ENCODE results near the gene FANCG.

Gene FANCG

DNA sequence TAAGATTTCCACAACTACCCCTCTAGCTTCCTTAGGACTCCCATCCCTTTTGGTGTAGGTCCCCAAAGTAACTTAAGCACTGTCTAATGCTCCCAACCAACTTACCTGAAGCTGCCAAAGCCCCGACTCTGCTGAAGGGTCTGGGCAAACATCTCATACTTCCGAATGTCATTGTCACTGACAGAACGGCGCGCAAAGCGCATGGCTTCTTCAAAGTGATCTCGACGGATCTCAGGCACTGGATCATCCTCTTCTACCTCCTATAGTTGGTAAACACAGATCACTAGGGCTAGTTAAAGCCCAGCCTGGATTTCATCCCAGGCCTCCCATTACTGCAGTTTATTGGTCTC is 22.5 kb downstream of the FANCG start:
- DNase-seq: no peak

DNA sequence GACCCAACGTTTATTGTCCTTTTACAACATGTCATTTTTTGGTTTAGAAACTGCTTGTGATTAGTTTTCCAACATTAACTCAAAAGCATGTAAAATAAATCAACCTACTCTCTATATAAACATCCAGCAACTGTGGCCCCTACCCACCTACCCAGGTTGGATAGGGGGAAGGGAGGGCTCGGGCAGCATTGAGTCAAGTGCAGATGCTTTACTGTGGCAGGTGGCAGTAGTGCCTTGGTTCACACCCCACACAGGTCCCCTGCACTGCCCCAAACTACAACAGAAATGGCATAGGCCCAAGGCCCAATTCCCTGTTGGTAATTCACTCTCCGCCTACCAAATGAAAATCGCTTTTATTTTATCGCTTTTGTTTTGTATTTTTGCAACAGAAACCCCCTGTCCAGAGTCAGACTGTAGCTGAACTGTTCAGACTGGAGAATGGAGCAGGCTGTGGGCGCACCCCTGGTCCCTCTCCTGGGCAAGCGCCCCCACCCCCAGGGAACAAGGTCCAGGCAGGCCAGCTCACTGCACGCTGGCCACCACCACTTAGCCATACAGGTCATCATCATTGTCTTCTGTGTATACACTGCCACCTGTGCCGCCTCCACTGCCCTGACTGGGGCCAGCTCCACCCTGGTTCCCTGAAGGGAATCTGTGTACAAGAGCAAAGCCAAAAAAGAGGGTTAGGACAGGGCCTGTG is 23.0 kb downstream of the FANCG start:
- no peak for DNase-seq

DNA sequence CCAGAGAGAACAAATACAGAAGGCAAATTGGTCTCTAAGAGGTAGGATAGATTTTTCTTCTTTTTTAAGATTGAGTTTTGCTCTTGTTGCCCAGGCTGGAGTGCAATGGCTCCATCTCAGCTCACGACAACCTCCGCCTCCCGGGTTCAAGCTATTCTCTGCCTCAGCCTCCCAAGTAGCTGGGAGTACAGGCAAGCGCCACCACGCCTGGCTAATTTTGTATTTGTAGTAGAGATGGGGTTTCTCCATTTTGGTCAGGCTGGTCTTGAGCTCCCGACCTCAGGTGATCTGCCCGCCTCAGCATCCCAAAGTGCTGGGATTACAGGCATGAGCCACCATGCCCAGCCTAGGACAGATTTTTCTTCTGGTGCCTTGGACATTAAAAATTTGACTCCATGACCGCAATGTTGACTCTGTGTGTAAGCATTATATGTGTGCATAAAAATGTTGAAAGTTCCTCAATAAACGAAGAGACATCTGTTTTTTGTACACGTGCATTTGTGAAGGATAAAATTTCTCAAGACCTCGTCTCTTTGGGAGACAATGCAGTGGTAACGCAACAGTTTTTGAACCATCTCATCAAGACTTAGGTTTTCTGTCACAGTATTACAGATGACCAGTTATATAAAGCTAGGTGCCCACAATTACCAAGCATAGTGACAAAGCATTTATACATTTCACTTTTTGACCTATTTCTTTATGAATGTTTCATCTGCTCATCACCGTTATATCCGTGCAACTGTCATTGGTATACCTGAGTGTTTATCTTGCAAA is 24.7 kb downstream of the FANCG start:
- DNase-seq: no peak

GRCh38 chr9:35054185-35054835 is 25.4 kb downstream of the FANCG start:
- no peak for DNase-seq

GRCh38 chr9:35051069-35051967 is 28.4 kb downstream of the FANCG start:
- DNase-seq: no peak

GRCh38 chr9:35048511-35048910 is 31.2 kb downstream of the FANCG start:
- DNase-seq: no peak

DNA sequence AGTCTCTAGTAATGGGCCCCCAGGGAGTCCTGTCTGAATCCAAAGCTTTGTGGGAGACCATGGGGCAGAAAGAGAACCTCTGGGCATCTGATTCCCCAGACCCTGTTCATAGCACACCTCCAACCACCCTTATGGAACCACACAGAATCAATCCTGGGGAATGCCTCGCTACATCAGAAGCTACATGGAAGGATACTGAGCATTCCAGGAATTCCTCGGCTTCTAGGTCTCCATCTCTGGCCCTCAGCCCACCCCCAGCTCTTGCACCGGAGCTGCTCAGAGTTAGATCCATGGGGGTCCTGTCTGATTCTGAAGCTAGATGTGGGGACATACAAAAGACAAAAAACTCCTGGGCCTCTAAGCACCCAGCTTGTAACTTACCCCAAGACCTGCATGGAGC is 35.7 kb downstream of the FANCG start:
- no peak for DNase-seq

DNA sequence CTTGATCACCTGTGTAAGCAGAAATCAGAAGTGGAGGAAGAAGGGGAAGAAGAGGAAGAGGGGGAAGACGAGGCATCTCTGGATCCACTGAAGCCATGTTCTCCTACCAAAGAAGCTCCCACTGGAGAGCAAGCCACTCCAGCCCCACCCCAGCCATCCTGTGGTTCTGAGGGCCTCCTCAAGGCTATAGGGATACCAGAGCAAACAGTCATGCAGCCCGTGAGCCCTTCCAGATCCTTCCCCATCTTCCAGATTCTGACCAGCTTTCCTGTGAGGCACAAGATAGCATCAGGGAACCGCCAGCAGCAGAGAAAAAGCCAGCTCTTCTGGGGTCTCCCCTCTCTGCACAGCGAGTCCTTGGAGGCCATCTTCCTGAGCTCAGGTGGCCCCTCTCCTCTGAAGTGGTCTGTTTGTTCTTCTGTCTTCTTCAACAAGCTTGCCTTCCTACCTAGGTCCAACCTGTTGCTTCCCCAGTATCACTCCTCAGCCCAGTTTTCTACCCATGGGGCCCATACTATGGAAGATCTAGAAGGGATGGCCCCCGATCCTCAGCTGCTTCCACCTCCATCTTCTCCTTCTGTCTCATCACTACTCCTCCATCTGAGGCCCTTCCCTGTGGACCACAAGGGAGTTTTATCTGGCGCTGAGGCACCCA is 36.7 kb downstream of the FANCG start:
- DNase-seq: no peak

DNA sequence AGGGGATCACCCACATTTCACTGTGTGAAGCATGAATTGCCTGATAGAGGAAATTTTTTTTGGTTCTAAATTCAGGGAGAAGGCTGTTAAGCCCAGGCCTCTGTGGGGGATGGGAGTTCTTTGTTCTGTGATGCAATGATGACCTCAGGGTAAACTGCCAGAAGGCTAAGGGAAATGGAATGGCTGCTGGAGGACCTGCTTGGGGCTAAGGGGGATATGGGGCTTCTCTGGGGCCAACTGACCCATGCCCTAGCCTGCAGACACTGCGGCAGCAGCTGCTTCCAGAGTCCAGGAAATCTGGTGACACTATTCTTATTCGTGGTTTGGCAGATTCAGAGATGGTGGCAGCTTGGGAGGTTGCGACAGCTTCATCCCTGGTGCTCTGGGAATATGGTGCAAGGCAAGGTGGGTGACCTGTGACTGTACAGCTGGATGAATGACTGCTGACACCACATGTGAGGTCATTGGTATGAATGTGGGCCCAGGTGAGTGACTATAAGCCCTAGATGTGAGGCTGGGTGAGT is 37.6 kb downstream of the FANCG start:
- DNase-seq: no peak

DNA sequence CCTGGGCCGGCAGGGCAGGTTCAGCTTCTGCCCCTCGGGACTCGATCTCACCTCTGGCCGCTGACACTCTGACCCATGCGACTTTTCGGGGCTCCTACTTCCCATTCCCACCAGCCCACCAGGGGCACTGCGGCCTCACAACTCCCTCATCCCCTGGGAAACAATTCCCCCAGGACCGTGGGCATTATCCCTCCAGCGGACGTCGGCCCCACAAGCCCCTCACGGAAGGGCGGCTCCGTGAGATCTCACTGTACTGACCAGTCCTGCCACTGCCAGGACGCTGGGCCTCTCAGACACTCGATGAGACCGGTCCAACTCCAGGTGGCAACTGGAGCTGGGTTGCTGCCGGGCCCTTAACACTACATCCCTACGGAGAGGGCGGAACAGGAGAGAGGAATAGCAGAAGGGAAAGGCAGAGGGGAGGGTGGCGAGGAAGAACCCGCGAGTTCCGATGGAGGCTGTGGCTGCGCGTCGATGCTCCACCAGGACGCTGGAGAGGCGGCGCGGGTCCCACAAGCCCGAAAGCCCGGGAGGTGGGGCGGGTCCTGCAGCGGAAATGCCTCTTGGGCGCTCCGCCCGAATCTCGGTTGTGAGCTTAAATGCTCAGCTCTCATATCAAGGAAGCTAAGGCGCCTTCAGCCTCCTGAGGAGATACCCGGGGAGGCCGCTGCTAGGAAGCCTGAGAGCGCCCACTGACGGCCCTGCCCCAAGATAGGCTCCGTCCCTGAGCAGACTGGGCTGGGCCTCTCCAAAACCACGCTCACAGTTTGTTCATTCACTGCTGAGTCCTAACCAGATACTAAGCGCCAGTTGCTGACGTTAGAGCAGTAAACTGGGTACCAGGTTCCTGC is 43.7 kb downstream of the FANCG start:
- no peak for DNase-seq

- no peak for DNase-seq
Observed at GRCh38 chr9:35033101-35033500, 46.6 kb downstream of the FANCG start.

GRCh38 chr9:35029852-35030251 is 49.9 kb downstream of the FANCG start:
- DNase-seq: no peak

- no peak for DNase-seq
Observed at GRCh38 chr9:35029241-35029640, 50.5 kb downstream of the FANCG start.

GRCh38 chr9:35028341-35028740 is 51.4 kb downstream of the FANCG start:
- DNase-seq: no peak

GRCh38 chr9:35027860-35028259 is 51.9 kb downstream of the FANCG start:
- no peak for DNase-seq

DNA sequence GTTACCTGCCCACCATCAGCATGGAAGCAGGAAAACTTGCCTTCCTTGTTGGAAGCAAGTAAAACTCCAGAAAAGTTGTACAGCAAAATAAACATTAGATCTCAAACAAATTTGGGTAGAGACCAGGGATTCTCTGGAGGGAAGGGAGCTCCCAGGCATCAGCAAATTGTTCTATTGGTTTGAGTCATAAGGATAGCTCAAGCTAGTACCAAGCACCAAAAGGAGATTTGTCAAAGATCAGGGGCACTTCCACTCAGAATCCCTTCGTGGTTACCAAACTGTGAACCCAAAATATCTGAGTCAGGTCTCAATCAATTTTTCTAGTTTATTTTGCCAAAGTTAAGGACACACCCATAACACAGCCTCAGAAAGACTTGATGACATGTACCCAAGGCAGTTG is 52.4 kb downstream of the FANCG start:
- DNase-seq: no peak

DNA sequence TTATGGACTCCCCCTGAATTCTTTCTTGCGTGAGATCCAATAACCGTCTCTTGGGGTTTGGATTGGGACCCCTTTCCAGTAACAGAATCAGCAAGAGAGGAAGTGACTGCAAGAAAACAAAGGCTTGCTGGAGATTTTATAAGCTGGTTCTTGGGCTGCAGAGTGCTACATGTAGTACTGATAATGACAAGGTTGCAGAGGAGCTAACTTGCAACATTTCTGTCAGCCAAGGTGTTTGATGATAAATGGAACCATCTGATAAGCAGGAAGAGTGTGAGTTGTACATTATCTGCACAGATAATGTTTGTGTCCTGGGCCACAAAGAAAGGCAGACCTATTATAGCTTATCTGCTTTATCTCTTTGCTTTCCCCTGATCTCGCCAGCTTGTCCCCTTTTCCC is 53.1 kb downstream of the FANCG start:
- DNase-seq: no peak

Measured in 8988T (cell line).